HG03520 (cell line): ENCODE measurements around the gene RPL41.
"Not testable (repeated sequence)": the region's sequence is repeated elsewhere in the genome, so short reads cannot be mapped to it uniquely, and the experiment has no call there.

Experiments
- ATAC-seq: cut with Tn5 transposase; IDR thresholded peaks from one replicate; pipeline ENCODE4 v1.9.1; 2021; ENCODE audit warnings: mild to moderate bottlenecking, moderate library complexity; ENCODE audit not compliant: unreplicated experiment

The RPL41 gene

DNA sequence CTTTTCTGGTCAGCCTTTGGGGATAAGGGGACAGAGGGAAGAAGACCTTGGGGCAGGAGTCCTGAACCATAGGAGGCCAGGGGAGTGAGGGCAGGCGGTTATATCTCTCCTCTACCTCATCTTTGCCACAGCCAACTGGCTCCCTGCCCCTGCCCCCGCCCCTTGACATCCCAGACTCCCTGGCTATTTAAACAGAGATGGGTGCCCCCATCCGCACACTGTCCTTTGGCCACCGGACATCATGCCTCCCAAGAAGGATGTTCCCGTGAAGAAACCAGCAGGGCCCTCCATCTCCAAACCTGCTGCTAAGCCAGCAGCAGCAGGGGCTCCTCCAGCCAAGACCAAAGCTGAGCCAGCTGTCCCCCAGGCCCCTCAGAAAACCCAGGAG is 37.2 kb downstream of the RPL41 start:
- ATAC-seq = no peak

DNA sequence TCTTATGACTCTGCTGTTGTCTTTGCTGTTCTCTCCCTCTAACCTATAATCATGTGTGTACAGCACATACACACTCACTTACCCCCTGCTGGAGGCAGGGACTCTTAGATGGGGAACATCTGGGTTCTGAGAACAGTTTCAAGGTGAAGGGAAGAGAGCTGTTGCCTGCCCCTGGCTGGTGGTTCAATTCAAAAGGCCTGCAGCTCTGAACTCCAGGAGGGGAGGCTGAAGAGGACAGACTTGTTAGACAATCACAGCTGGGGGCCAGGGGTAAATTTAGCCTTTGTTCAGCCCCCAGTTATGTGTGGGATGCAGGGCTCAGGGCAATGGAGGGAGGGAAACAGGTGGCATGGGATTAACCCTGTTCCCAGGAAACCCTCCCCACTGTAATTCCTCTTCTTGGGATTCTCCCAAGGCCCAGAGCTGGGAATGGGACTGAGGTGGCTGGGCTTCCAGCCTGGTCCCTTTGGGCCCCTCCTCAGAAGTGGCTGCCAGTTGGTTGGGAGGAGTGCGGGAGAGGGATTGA is 37.9 kb downstream of the RPL41 start:
- no peak for ATAC-seq

DNA sequence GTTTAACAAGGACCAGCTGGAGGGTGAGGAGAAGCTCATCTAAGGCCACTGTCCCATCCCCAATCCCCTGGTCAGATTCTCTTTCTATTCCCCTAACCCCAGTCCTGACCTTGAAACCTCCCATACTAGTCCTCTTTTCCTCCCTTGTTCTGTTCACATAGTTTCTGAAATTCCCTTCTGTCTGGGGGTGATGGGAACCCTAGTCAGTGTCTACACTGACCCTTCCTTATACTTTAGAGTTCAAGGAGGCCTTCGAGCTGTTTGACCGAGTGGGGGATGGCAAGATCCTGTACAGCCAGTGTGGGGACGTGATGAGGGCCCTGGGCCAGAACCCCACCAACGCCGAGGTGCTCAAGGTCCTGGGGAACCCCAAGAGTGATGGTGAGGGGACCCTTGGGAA is 38.4 kb downstream of the RPL41 start:
- ATAC-seq = no peak

- no peak for ATAC-seq
Measured at GRCh38 chr12:56155256-56155845, 38.9 kb downstream of the RPL41 start.

DNA sequence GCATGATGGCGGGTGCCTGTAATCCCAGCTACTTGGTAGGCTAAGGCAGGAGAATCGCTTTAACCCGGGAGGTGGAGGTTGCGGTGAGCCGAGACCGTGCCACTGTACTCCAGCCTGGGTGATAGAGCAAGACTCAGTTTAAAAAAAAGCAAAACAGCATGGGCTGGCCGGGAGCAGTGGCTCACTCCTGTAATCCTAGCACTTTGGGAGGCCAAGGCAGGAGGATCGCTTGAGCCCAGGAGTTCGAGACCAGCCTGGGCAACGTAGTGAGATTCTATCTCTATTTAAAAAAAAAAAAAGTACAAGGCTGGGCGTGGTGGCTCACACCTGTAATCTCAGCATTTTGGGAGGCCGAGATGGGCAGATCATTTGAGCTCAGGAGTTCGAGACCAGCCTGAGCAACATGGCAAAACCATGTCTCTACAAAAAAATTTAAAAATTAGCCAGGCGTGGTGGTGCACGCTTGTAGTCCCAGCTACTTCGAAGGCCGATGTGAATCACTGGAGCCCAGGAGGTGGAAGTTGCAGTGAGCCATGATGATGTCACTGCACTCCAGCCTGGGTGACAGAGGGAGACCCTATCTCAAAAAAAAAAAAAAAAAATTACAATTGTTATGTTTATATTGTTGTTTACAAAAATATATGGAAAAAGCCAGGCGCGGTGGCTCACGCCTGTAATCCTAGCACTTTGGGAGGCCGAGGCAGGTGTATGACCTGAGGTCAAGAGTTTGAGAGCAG is 40.2 kb downstream of the RPL41 start:
- not testable (repeated sequence) for ATAC-seq

GRCh38 chr12:56157201-56158028 is 41.0 kb downstream of the RPL41 start:
- ATAC-seq = peak; percentile 27

DNA sequence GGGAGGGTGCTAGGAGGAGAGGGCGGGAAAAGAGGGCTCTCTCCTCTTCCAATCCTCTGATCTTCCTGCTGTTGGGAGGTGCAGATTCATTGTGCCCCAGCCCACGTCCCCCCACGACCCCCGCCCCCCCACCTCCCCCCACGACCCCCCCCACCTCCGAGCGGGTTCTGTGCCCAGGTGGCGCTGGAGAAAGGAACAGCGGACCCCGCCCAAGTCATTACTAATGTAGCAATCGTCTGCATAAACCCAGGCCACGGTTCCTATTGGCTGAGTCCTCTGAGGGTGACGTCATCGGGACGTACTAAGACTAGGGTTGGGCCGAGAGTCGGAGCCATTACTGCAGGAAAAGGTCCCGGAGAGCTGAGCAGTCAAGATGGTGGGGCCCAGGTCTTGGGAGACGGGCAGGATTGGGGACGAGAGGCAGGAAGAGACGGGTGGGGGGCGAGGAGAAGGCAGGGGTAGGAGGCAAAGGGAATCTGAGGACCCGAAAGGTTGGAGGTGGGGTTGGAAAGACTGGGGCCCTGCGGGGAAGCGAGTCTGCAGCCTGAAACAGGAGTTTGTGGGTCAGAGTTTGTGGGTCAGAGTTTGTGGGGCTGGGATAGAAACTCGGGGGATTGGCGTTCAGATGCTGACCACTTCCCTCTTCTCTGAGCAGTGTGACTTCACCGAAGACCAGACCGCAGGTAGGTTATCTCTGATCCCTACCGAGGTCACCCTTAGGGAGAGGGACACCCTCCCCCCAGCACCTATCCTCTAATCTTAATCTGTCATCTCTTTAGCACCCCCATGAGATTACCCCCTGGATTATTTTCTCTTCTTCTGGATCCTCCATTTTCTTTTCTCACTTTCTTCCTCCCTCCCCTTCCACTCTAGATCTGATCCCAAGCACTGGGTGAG is 41.8 kb downstream of the RPL41 start, which contains the start of gene MYL6:
Gene MYL6, plus strand, starts transcription at position 331 of the 897 bp plus-strand sequence. Its CDS starts 43 bp downstream, at position 374.
- peak; percentile 75 for ATAC-seq

DNA sequence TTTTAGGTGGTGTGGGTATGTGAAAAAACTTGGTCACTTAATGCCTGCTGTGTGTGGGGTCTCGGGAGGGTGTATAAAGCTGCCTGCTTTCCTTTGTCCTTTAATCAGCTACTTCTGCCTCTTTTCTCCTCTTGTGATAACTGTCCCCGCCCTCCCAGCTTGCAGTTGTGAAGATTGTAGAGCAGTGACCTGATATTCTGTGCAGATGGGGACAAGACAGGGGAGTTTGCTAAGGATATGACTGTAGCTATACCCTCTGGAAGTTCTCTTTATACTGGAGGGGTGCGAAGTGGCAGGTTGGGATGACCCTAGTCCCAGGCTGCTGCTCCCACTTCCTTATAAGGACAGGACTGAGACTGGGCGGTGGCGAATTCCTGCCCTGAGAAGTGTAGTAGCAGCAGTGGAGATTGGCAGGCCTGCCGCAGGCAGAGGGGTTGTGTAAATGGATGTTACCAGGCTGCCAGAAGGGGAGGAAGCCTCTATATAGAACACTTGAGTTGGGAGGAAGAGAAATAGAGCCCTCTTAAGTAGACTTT is 42.6 kb downstream of the RPL41 start:
- no peak for ATAC-seq

DNA sequence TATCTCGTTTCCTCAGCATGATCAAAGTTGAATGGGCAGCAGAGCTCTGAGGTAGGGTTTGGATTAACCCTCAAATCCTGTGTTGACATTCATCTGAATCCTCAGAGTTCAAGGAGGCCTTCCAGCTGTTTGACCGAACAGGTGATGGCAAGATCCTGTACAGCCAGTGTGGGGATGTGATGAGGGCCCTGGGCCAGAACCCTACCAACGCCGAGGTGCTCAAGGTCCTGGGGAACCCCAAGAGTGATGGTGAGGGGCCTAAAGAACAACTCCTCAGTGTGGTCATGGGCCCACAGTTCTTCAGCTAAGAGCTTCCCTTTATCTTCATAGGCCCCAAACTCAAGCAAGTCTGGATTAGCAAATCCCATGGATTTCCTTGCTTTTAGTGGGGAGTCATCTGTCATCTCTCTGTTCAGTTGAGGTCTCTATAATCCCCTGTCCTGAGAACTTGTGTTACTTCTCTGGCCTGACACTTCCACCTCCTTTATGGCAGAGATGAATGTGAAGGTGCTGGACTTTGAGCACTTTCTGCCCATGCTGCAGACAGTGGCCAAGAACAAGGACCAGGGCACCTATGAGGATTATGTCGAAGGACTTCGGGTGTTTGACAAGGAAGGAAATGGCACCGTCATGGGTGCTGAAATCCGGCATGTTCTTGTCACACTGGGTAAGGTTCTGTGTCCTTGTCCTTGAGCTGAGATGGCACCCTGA is 43.2 kb downstream of the RPL41 start:
- no peak for ATAC-seq

DNA sequence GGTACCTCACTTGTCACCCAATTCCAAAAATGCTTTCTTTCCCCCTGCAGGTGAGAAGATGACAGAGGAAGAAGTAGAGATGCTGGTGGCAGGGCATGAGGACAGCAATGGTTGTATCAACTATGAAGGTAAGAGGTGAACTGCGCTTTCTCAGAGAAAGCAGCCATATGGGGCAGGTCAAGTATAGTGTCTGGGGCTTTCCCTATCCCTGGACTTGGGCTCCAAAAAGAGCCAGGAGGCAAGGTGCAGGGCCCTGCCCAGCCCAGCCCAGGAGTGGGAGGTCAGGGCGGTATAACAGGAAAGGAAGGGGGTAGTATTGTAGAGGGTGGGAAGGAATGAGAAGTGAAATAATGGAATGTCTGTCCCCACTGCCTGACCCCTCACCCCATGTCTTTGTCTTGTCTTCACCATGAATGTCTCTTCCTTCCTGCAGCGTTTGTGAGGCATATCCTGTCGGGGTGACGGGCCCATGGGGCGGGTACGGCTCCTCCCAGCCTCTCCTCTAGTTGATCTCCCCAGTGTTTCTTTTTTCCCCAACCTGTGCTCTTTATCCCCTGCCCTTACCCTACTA is 43.8 kb downstream of the RPL41 start:
- no peak for ATAC-seq

DNA sequence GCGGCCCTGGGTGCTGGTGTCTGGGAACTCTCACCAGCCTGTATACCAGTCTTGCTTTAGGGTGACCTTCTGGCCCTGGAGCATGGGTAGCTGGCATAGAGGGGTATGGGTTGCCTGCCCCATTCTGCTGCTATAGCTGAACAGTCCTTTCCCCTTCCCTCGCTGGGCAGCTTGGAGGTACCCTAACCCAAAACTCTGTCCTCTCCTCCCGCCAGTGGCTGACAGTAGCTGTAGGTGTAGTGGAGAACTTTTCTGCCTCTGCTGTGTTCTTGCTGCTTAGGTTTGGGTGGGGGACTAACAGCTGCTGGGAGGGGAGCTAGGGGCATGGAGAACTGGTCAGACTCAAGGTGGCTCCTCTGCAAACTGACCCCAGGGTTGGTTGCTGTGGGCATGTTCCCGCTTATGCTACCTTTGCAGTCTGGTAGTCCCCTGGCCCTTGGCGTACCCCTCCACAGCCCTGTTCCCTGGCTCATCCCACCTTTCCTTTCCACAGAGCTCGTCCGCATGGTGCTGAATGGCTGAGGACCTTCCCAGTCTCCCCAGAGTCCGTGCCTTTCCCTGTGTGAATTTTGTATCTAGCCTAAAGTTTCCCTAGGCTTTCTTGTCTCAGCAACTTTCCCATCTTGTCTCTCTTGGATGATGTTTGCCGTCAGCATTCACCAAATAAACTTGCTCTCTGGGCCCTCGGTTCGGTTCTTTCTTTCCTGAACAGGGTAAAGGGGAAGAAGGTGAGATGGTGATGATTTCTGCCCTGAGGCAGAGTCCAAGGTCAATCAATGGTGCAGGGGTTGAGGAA is 44.7 kb downstream of the RPL41 start:
- no peak for ATAC-seq

DNA sequence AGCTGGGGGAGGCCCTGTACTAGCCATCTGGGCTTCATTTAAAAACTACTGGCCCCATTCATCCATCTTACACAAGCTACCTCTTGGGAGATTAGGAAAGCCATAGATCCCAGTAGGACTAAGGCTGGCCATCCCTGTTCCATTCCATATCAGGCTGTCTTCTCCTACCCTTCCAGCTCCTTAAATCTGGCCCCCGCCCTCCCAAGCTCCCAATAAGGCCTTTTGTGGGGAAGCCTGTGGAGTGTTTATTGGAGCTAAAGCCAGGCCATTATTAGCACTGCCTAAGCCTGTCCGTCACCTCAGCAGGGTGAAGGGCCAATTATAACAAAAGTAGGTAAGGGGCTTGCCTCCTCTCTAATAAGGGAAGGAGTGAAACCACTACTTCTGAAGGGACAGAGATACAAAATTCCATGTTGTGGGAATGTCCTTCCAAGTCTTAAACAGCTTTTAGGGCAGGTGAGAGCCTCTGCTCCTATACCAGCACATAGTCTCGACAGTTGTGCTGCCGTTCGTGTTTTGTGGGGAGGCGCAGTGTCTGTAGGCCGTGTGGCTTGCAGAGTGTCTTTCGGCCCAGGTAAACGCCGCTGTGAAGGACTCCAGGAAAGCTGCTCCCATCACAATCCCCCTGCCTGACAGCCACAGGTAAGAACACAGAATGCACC is 45.4 kb downstream of the RPL41 start:
- ATAC-seq = no peak

DNA sequence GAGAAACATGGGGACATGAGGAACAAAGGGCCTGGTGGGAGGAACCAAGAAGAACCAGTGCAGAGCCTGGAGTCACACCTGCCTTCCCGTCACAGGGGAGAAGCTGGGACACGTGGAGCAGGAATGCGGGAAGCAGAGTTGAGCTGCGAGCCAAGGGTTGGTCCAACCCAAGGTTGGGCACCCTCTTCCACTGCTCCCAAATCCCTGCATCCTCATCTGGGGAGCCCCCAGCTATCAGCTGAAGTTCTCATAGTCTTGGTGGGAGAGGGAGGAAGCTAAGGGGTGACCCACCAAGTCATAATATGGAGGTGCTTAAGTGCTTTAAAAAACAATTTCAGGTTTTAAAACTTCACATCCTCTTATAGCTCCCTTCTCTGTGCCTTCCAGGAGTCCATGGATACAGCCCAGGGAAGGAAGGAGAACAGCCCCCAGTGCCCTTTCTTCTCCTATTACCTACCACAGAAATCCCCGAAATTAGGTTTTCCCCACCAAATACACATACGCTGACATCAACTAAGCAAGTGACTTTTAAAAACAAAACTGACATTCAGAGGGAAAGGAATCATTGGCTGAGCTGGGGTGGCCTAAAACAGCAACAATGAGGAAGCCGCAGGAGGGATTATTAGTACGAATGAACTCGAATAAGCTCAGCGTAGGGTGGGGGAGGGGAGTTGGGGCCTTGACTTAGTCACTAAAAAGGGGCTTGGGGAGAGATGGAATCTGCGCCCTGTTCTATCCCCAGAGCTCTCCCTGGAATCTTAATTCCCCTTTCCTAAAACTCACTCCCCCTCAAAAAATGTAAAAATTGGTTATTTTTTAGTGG is 46.2 kb downstream of the RPL41 start:
- no peak for ATAC-seq

- ATAC-seq = no peak
Measured at GRCh38 chr12:56163533-56164344, 47.3 kb downstream of the RPL41 start.

- no peak for ATAC-seq
Measured at GRCh38 chr12:56164345-56164729, 47.9 kb downstream of the RPL41 start.

GRCh38 chr12:56165369-56165768 is 48.9 kb downstream of the RPL41 start:
- no peak for ATAC-seq
